A549 (cell line): ENCODE results near the gene MOCOS. TPM values are rescaled to one million over a fixed set of nuclear protein-coding genes. Genes with fewer than 3 reads are reported as not detected.

Experiments used
- ATAC-seq, 2 experiments: fragments of 200-7000 bp in 1 of 2; fragments of >200 bp in 1 of 2; cut with Nextera tagmentation in 1 of 2; cut with Tn5 transposase in 1 of 2; 3 replicates each; pipeline versions ENCODE4 v1.8.0 to v1.9.1; 2018 to 2020; ENCODE audit warnings: mild to moderate bottlenecking in 1 of 2, moderate library complexity in 1 of 2
- CTCF ChIA-PET: fragments of 300-600 bp; sonication (Branson Sonifier 250); formaldehyde crosslinking; extraction: SDS; loops from one replicate; lab custom pipeline; 2021; ENCODE audit warnings: antibody characterized with exemption, inconsistent platforms; lab: Yijun Ruan, JAX
- POLR2A ChIA-PET: fragments of 350-600 bp; formaldehyde crosslinking; extraction: SDS; loops from one replicate; lab custom pipeline; 2021; ENCODE audit warnings: antibody characterized with exemption, inconsistent platforms; lab: Yijun Ruan, JAX
- DNase-seq, 2 experiments: peaks; one replicate each; pipeline versions ENCODE4 v3.0.0 to v3.0.0-alpha.2; 2011 to 2016; ENCODE audit warnings: low read depth in 1 of 2, low spot score in 1 of 2
- FAIRE-seq: peaks from 2 replicates; lab custom pipeline; 2011; peaks lifted over from hg19 to GRCh38; lab: Jason Lieb, UNC
- H3K27ac ChIP-seq, 2 experiments: fragments of >200 bp; sonication (Bioruptor Twin); formaldehyde crosslinking; 3 replicates each; pipeline ENCODE4 v1.5.1; 2016 to 2017
- H3K4me1 ChIP-seq: fragments of >200 bp; sonication (Bioruptor Twin); formaldehyde crosslinking; 3 replicates; pipeline ENCODE4 v1.6.1; 2016
- H3K4me2 ChIP-seq: fragments of >200 bp; sonication (Bioruptor Twin); formaldehyde crosslinking; 3 replicates; pipeline ENCODE4 v1.6.1; 2016
- H3K4me3 ChIP-seq: fragments of >200 bp; sonication (Bioruptor Twin); formaldehyde crosslinking; 3 replicates; pipeline ENCODE4 v1.5.1; 2016
- H3K9me3 ChIP-seq: fragments of >200 bp; sonication (Bioruptor Twin); formaldehyde crosslinking; 3 replicates; pipeline ENCODE4 v1.6.1; 2016
- BHLHE40 ChIP-seq: IDR thresholded peaks from 2 replicates; pipeline ENCODE4 v1.6.1; 2012; ENCODE audit warnings: low read depth, low read length, inconsistent platforms
- CBX8 ChIP-seq: fragments of 200-600 bp; sonication (generic); IDR thresholded peaks from 2 replicates; pipeline ENCODE4 v1.6.1; 2016
- CHD4 ChIP-seq: fragments of 200-600 bp; sonication (generic); IDR thresholded peaks from 2 replicates; pipeline ENCODE4 v1.6.1; 2016; ENCODE audit warnings: antibody characterized with exemption, mild to moderate bottlenecking, borderline replicate concordance
- ELK1 ChIP-seq: fragments of 150-350 bp; IDR thresholded peaks from 2 replicates; pipeline ENCODE4 v1.6.1; 2014; ENCODE audit warnings: low read depth, mild to moderate bottlenecking, low read length
- FOSL2 ChIP-seq, 2 experiments: fragments of 450-650 bp in 1 of 2; fragments of >200 bp in 1 of 2; sonication (Bioruptor Twin) in 1 of 2; formaldehyde crosslinking; IDR thresholded peaks; 2 replicates each; pipeline versions ENCODE4 v1.5.0 to v1.6.1; 2016 to 2020; ENCODE audit warnings: mild to moderate bottlenecking in 1 of 2, moderate library complexity in 1 of 2
- FOXS1 ChIP-seq: fragments of 250-450 bp; sonication (Bioruptor Pico); IDR thresholded peaks from 2 replicates; pipeline ENCODE4 v1.5.0; 2020; ENCODE audit warnings: mild to moderate bottlenecking, moderate library complexity
- HDAC2 ChIP-seq: fragments of 200-600 bp; sonication (generic); IDR thresholded peaks from 2 replicates; pipeline ENCODE4 v1.6.1; 2016
- HEYL ChIP-seq: fragments of 250-450 bp; sonication (Bioruptor Pico); IDR thresholded peaks from 2 replicates; pipeline ENCODE4 v1.8.0; 2021; ENCODE audit warnings: mild to moderate bottlenecking, moderate library complexity
- HOXA7 ChIP-seq: fragments of 250-450 bp; sonication (Bioruptor Pico); IDR thresholded peaks from 2 replicates; pipeline ENCODE4 v1.5.0; 2020; ENCODE audit warnings: mild to moderate bottlenecking, moderate library complexity
- JUN ChIP-seq, 2 experiments: fragments of >200 bp; sonication (Bioruptor Twin); formaldehyde crosslinking; IDR thresholded peaks; 2 replicates in 1 of 2; 3 replicates in 1 of 2; pipeline ENCODE4 v1.6.1; 2016 to 2017
- MAFK ChIP-seq: fragments of 450-650 bp; IDR thresholded peaks from 2 replicates; pipeline ENCODE4 v1.6.1; 2014; ENCODE audit not compliant: partially characterized antibody
- MAX ChIP-seq: IDR thresholded peaks from 2 replicates; pipeline ENCODE4 v1.6.1; 2012
- MYC ChIP-seq: IDR thresholded peaks from 2 replicates; pipeline ENCODE4 v1.6.1; 2012; ENCODE audit warnings: mild to moderate bottlenecking, inconsistent platforms, low read length, improper control_type of control experiment, borderline replicate concordance
- NFE2L2 ChIP-seq: fragments of 150-350 bp; conservative IDR thresholded peaks from 2 replicates; pipeline ENCODE4 v1.6.1; 2014; ENCODE audit warnings: low read length
- NR3C1 ChIP-seq: fragments of >200 bp; sonication (Bioruptor Twin); formaldehyde crosslinking; IDR thresholded peaks from 3 replicates; pipeline ENCODE4 v1.6.1; 2017
- PHF8 ChIP-seq: fragments of 200-600 bp; sonication (generic); IDR thresholded peaks from 2 replicates; pipeline ENCODE4 v1.6.1; 2016; ENCODE audit warnings: low read depth, mild to moderate bottlenecking, antibody characterized with exemption, moderate library complexity, borderline replicate concordance
- POLR2A ChIP-seq: IDR thresholded peaks from 2 replicates; pipeline ENCODE4 v1.6.1; 2012; ENCODE audit warnings: mild to moderate bottlenecking, low read length
- SREBF2 ChIP-seq: fragments of 450-650 bp; IDR thresholded peaks from 2 replicates; pipeline ENCODE4 v1.6.1; 2014; ENCODE audit warnings: mild to moderate bottlenecking, moderate library complexity
- TP53 ChIP-seq: fragments of 250-450 bp; sonication (Bioruptor Pico); IDR thresholded peaks from 2 replicates; pipeline ENCODE4 v1.5.0; 2021; ENCODE audit warnings: mild to moderate bottlenecking, moderate library complexity
- ZC3H11A ChIP-seq: fragments of 450-650 bp; IDR thresholded peaks from 2 replicates; pipeline ENCODE4 v1.6.1; 2014; ENCODE audit warnings: antibody characterized with exemption, mild to moderate bottlenecking
- WGBS: methylation state at CpG from one replicate; pipeline ENCODE4 v1.1.6; 2017; ENCODE audit errors: missing lambda C conversion rate; 5-methylcytosine and 5-hydroxymethylcytosine counted together
- polyA plus RNA-seq, 4 experiments: library from polyadenylated mRNA; depleted of rRNA in 3 of 4; stranded (reverse); fragments of >200 nt; fragmentation: RNase III in 1 of 4; extraction: RNeasy Plus Mini Kit Qiagen cat#74134 plus additional on column Dnase treatment in 1 of 4; gene quantifications; 2 replicates in 3 of 4; 3 replicates in 1 of 4; pipeline ENCODE4 v1.2.3, GENCODE V29; 2011 to 2017

MOCOS gene
- polyA plus RNA-seq, 2 of the 4 experiments (the other 2 are of a cell fraction): 2.7 to 8.1 TPM

GRCh38 chr18:36247036-36247435 is 59.7 kb downstream of the MOCOS start:
- Histone ChIP-seq H3K9me3 (no peaks in the 10 kb centered on the region), H3K4me1 (no peaks in the 10 kb centered on the region), H3K4me2 (no peak overlapping the region), H3K4me3 (no peak overlapping the region), H3K27ac (no peak overlapping the region)
- no peak for FAIRE-seq
- no peak for TF ChIP-seq CBX8
- TF ChIP-seq FOSL2 (IDR thresholded peaks at IDR 0.05): no peak
- no peak for TF ChIP-seq FOSL2 (CRISPR knock-in tag; IDR thresholded peaks at IDR 0.05)
- no peak for TF ChIP-seq FOXS1
- ChIA-PET POLR2A (no interaction called here), CTCF (interaction anchor here (0.6 kb wide), 1 partner anchor 651 kb away, joined by 3 read pairs; no protein-coding TSS in a partner anchor)
- WGBS: 100% methylated on average over 1 of the region's 1 CpG
- DNase-seq: no peak
- no peak for ATAC-seq

- DNase-seq: no peak
- TF ChIP-seq SREBF2 (no peak), PHF8 (no peak), HEYL (CRISPR knock-in tag) (no peak), ZC3H11A (no peak), NR3C1 (no peak), MAX (no peak), NFE2L2 (no peak), JUN (IDR thresholded peaks at IDR 0.05) (no peak), ELK1 (no peak), HDAC2 (no peak), HOXA7 (no peak), CHD4 (no peak), MAFK (no peak), MYC (no peak), TP53 (CRISPR knock-in tag) (no peak)
- ChIA-PET CTCF (no interaction called here), POLR2A (no interaction called here)
- no peak for ATAC-seq
- Histone ChIP-seq H3K4me1 (no peaks in the 10 kb centered on the region), H3K4me3 (no peak overlapping the region), H3K27ac (no peak overlapping the region), H3K4me2 (no peak overlapping the region), H3K9me3 (no peaks in the 10 kb centered on the region)
- no peak for FAIRE-seq
These were observed 62.1 kb downstream of the MOCOS start for GRCh38 chr18:36249392-36249791.

GRCh38 chr18:36250827-36251226 is 63.5 kb downstream of the MOCOS start:
- Histone ChIP-seq H3K4me3 (no peak overlapping the region), H3K4me2 (no peak overlapping the region), H3K9me3 (no peaks in the 10 kb centered on the region), H3K27ac (no peak overlapping the region), H3K4me1 (no peaks in the 10 kb centered on the region)
- ChIA-PET POLR2A (no interaction called here), CTCF (interaction anchor here (0.6 kb wide), 1 partner anchor 26 kb away, joined by 4 read pairs; no protein-coding TSS in a partner anchor)
- no peak for TF ChIP-seq BHLHE40
- no peak for DNase-seq
- no peak for FAIRE-seq
- WGBS: 72% methylated on average over 2 of the region's 2 CpGs
- no peak for ATAC-seq

- ATAC-seq (no peak), FAIRE-seq (no peak), DNase-seq (no peak)
- Histone ChIP-seq H3K4me3 (no peak overlapping the region), H3K27ac (no peak overlapping the region), H3K4me1 (no peaks in the 10 kb centered on the region), H3K4me2 (no peak overlapping the region), H3K9me3 (no peaks in the 10 kb centered on the region)
- POLR2A ChIA-PET: no interaction called here
- WGBS: 87% methylated on average over 10 of the region's 10 CpGs
- TF ChIP-seq POLR2A: no peak
- CTCF ChIA-PET: interaction anchor here (0.6 to 0.7 kb wide), 2 partner anchors 162 to 419 kb away, joined by 4 to 5 read pairs; no protein-coding TSS in a partner anchor
These were observed 67.9 kb downstream of the MOCOS start for GRCh38 chr18:36255072-36255698.
